Mammary epithelial cell (primary cell): Measurements from ENCODE around the gene MST1R.

Source experiments
- EZH2 ChIP-seq: IDR thresholded peaks from 2 replicates; pipeline ENCODE4 v1.6.1; 2012; ENCODE audit warnings: low read length, inconsistent platforms, borderline replicate concordance
- TF ChIP-seq, protein P1 (sequence below), 2 donors: IDR thresholded peaks in 1 of 2; conservative IDR thresholded peaks in 1 of 2; 2 replicates each; pipeline ENCODE4 v1.5.1; 2011 to 2012; ENCODE audit warnings: inconsistent platforms in 2 of 2, low read length in 2 of 2, mild to moderate bottlenecking in 2 of 2, control low read depth in 1 of 2, low read depth in 1 of 2; ENCODE audit not compliant: insufficient read depth in 1 of 2; ENCODE audit errors: extremely low read depth in 1 of 2

- TF ChIP-seq, protein P1, sequence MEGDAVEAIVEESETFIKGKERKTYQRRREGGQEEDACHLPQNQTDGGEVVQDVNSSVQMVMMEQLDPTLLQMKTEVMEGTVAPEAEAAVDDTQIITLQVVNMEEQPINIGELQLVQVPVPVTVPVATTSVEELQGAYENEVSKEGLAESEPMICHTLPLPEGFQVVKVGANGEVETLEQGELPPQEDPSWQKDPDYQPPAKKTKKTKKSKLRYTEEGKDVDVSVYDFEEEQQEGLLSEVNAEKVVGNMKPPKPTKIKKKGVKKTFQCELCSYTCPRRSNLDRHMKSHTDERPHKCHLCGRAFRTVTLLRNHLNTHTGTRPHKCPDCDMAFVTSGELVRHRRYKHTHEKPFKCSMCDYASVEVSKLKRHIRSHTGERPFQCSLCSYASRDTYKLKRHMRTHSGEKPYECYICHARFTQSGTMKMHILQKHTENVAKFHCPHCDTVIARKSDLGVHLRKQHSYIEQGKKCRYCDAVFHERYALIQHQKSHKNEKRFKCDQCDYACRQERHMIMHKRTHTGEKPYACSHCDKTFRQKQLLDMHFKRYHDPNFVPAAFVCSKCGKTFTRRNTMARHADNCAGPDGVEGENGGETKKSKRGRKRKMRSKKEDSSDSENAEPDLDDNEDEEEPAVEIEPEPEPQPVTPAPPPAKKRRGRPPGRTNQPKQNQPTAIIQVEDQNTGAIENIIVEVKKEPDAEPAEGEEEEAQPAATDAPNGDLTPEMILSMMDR (conservative IDR thresholded peaks at IDR 0.05 in 1 of 2, IDR thresholded peaks at IDR 0.05 in 1 of 2; ENCODE audit: extremely low read depth in 1 of 2, insufficient read depth in 1 of 2, low read depth in 1 of 2, low read length in 2 of 2): no peak
- no peak for TF ChIP-seq EZH2
These were observed 24.0 kb downstream of the MST1R start for GRCh38 chr3:49879721-49880120.
